Calu3 (cell line): ENCODE results near the gene UST. TPM values are rescaled to one million over a fixed set of nuclear protein-coding genes. Genes with fewer than 3 reads are reported as not detected.
"Not testable (repeated sequence)": the region's sequence is repeated elsewhere in the genome, so short reads cannot be mapped to it uniquely, and the experiment has no call there.

Experiments used
- BruUV-seq: library from RNA; stranded (reverse); fragments of 400-500 nt; replicated peaks from 2 replicates; lab custom pipeline; 2021; lab: Mats Ljungman, UMichigan
- CTCF ChIA-PET: fragments of 300-600 bp; sonication (Branson Sonifier 250); formaldehyde crosslinking; loops from one replicate; lab custom pipeline; 2022; ENCODE audit warnings: antibody characterized with exemption; lab: Charles Lee
- DNase-seq: peaks from one replicate; pipeline ENCODE4 v3.0.0; 2022
- H3K27ac Mint-ChIP-seq: one replicate; pipeline ENCODE4 v1.8.0; 2022; ENCODE audit warnings: mixed read lengths; ENCODE audit not compliant: unreplicated experiment
- H3K27me3 Mint-ChIP-seq: one replicate; pipeline ENCODE4 v1.8.0; 2022; ENCODE audit warnings: mixed read lengths; ENCODE audit not compliant: unreplicated experiment
- H3K36me3 Mint-ChIP-seq: one replicate; pipeline ENCODE4 v1.8.0; 2022; ENCODE audit warnings: mild to moderate bottlenecking, moderate library complexity, mixed read lengths; ENCODE audit not compliant: insufficient read depth, unreplicated experiment
- H3K4me1 Mint-ChIP-seq: one replicate; pipeline ENCODE4 v1.8.0; 2022; ENCODE audit warnings: mild to moderate bottlenecking, low read depth, mixed read lengths; ENCODE audit not compliant: unreplicated experiment
- H3K4me3 Mint-ChIP-seq: one replicate; pipeline ENCODE4 v1.8.0; 2022; ENCODE audit warnings: mild to moderate bottlenecking, low read depth, moderate library complexity, mixed read lengths; ENCODE audit not compliant: unreplicated experiment
- H3K9me3 Mint-ChIP-seq: one replicate; pipeline ENCODE4 v1.8.0; 2022; ENCODE audit warnings: low read depth, mixed read lengths; ENCODE audit not compliant: unreplicated experiment
- CTCF ChIP-seq: fragments of 200-600 bp; IDR thresholded peaks from one replicate; pipeline ENCODE4 v1.8.0; 2022; ENCODE audit warnings: antibody characterized with exemption; ENCODE audit not compliant: unreplicated experiment
- intact Hi-C: fragments of 100-400 bp; cut with micrococcal nuclease; formaldehyde crosslinking; loops from one replicate; pipeline ENCODE4 v1.10.0; 2022; ENCODE audit not compliant: unreplicated experiment
- total RNA-seq: library from RNA; stranded (reverse); gene quantifications from 2 replicates; pipeline ENCODE4 v1.2.3, GENCODE V29; 2022

UST gene
- total RNA-seq, 1 experiment from 2014 or later = 2.4 TPM

- CTCF ChIA-PET = no interaction called here
- no TSS peak for BruUV-seq
- Mint-ChIP-seq H3K27me3 (no peaks in the 10 kb centered on the region), H3K4me3 (no peak overlapping the region), H3K9me3 (no peaks in the 10 kb centered on the region), H3K36me3 (no peaks in the 10 kb centered on the region), H3K27ac (no peak overlapping the region), H3K4me1 (no peaks in the 10 kb centered on the region)
- no peak for TF ChIP-seq CTCF
- intact Hi-C loops = no loop called here
- no peak for DNase-seq
These were observed 355.5 kb downstream of the UST start for GRCh38 chr6:149102324-149102723.

GRCh38 chr6:149103950-149104349 lies 357.1 kb downstream of the UST start:
- H3K4me3 Mint-ChIP-seq, H3K4me1 Mint-ChIP-seq, H3K9me3 Mint-ChIP-seq, DNase-seq, H3K27ac Mint-ChIP-seq, intact Hi-C loops, H3K27me3 Mint-ChIP-seq, CTCF ChIA-PET, H3K36me3 Mint-ChIP-seq, BruUV-seq: not testable (repeated sequence)

GRCh38 chr6:149107520-149107919 lies 360.7 kb downstream of the UST start:
- TF ChIP-seq CTCF = no peak
- H3K36me3 Mint-ChIP-seq = no peaks in the 10 kb centered on the region
- no peaks in the 10 kb centered on the region for H3K27me3 Mint-ChIP-seq
- CTCF ChIA-PET = no interaction called here
- H3K4me3 Mint-ChIP-seq = no peak overlapping the region
- DNase-seq = no peak
- no peaks in the 10 kb centered on the region for H3K9me3 Mint-ChIP-seq
- intact Hi-C loops = no loop called here
- H3K4me1 Mint-ChIP-seq = no peaks in the 10 kb centered on the region
- no TSS peak for BruUV-seq
- no peak overlapping the region for H3K27ac Mint-ChIP-seq

GRCh38 chr6:149108038-149108748 lies 361.4 kb downstream of the UST start:
- no peak overlapping the region for H3K4me3 Mint-ChIP-seq
- H3K36me3 Mint-ChIP-seq = no peaks in the 10 kb centered on the region
- no TSS peak for BruUV-seq
- CTCF ChIA-PET = no interaction called here
- H3K27me3 Mint-ChIP-seq = no peaks in the 10 kb centered on the region
- H3K9me3 Mint-ChIP-seq = peaks cover 2% of the 10 kb centered on the region
- no peak overlapping the region for H3K27ac Mint-ChIP-seq
- DNase-seq = no peak
- intact Hi-C loops = no loop called here
- no peak for TF ChIP-seq CTCF
- H3K4me1 Mint-ChIP-seq = no peaks in the 10 kb centered on the region

- no TSS peak for BruUV-seq
- CTCF ChIA-PET = no interaction called here
- TF ChIP-seq CTCF = no peak
These were observed 361.9 kb downstream of the UST start for GRCh38 chr6:149108749-149109100.

More at GRCh38 chr6:149108749-149109100, 361.9 kb downstream of the UST start:
- Mint-ChIP-seq H3K4me3 (no peak overlapping the region), H3K27me3 (no peaks in the 10 kb centered on the region), H3K27ac (no peak overlapping the region), H3K9me3 (peaks cover 2% of the 10 kb centered on the region), H3K4me1 (no peaks in the 10 kb centered on the region), H3K36me3 (no peaks in the 10 kb centered on the region)
- DNase-seq = no peak
- intact Hi-C loops = no loop called here
